DMS 273 treated with DMSO at 0.1 percent for 48 hours (cell line): Measurements from ENCODE around the gene NTNG2.

Experiments
- DNase-seq: peaks from one replicate; lab custom pipeline; 2025; lab: John Stamatoyannopoulos, UW

NTNG2 gene

GRCh38 chr9:132171702-132172101 lies 9.8 kb downstream of the NTNG2 start:
- DNase-seq: no peak

GRCh38 chr9:132172185-132172584 lies 10.3 kb downstream of the NTNG2 start:
- no peak for DNase-seq

- no peak for DNase-seq
Measured at GRCh38 chr9:132175431-132175830, 13.6 kb downstream of the NTNG2 start.

- DNase-seq: no peak
Measured at GRCh38 chr9:132176338-132176737, 14.5 kb downstream of the NTNG2 start.

DNA sequence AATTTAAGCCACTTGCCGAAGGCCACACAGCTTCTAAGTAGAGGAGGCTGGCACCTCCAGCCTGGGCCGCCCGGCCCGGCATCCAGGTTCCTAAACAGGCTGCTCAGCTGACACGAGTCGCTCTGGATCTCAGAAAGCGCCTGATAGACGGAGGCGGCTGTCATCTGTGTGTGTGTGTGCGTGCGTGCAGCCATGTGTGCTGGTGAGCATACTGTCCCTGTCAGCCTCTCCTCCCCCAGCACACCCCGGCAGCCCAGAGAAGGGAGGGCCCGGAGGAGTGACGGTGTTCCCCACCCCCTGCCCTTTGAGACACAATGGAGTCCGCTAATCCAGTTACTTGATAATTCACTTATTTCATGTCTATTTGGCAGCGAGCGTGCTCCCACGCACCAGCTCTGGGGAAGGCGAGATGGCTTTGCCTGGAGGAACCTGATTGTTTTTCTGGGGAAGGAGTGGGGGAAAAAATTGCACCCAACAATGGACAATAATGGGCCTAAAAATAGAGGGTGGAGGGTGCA lies 20.0 kb downstream of the NTNG2 start:
- DNase-seq: no peak

DNA sequence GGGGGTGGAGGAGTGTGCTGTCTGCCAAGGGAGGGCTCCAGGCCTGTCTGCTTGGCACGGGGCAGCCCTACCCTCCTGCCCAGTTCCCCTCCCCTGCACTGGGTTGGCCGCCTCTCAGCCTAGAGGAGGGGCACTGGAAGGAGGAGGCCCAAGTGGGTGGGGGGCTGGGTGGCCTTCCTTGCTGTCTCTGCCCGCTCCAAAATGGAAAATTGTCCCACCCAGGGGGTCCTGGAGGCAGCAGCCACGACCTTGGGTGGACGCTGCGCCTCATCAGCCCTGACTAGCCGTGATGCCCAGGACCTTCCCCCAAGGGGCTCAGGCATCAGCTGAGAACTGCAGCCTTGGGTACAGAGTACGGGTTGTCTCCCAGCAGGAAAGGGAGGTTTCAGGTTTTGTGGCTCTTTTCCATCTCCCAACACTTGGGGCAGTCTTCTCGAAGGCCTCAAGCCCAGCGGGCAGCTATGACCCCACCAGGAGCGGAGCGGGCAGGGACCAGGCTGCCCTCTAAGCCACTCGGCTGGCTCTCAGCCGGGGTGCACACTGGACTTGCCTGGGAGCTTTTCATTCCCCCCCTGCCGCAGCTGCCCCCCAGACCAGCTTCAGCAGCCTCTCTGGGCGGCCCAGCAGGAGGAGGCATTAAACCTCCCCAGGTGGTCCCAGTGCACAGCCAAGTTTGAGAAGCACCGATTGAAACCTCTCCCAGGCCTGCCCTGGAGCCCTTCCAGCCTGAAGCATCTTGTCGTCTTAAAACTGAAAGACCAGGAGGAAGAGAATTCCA lies 20.6 kb downstream of the NTNG2 start:
- DNase-seq: no peak

GRCh38 chr9:132183134-132183533 lies 21.3 kb downstream of the NTNG2 start:
- no peak for DNase-seq

DNA sequence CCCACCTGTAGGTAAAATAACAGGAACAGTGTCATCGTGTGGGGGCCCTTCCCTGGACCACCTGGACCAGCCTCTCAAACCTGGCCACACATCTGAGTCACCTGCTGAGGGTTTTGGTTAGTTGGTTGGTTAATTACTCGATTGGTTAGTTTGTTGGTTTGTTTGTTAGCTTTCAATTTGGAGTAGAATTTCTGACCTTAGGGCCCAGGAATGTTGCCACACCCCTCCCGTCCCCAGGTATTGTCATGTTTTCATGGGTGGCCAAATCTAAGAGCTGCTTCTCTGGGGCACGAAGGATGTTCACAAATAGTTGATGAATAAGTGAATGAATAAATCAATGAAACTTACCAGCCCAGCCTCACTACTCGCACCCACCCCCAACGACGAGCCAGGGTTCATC lies 21.9 kb downstream of the NTNG2 start:
- no peak for DNase-seq

GRCh38 chr9:132184124-132184523 lies 22.3 kb downstream of the NTNG2 start:
- DNase-seq: no peak

DNA sequence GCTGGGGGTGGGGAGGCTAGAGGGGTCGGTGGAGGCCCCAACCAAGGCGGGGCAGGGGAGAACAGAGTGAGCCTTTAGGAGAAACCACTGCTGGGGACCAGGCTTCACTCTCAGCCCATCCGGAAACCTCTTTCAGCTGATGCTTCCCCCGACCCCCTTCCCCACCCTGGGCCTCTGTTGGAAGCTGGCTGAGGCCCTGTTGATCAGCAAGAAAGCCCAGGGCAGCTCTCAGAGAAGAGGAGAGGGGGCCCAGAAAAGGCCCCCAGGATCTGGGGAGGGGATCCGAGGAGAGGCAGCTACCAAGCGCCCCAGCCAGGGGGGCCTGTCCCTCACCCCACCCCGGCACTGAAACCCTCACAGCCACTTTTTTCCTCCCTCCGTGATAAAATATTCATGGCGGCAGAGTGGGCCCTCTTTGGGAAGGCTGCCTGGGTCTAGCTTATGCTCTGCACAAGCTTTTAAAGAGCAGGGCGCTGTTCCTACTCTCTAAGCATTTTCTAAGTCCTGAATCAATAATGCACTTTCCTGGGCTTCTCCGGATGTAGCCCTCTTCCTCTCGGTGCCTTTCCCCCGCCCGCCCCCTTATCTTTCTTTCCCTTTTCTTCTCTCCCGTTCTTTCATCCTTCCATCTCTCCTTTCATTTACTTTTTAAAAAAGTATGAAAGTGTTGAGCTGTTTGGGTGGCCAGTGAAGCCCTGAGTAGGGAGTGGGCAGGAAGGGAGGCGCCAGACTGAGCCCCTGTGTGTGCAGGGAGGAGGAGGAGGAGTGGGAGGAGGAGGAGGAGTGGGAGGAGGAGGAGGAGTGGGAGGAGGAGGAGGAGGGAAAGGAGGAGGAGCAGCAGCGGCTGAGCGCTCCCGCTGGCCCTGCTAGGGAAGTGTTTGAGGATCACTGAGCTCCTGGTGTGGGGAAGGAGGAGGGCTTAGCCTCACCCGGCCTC lies 23.5 kb downstream of the NTNG2 start:
- DNase-seq: no peak

DNA sequence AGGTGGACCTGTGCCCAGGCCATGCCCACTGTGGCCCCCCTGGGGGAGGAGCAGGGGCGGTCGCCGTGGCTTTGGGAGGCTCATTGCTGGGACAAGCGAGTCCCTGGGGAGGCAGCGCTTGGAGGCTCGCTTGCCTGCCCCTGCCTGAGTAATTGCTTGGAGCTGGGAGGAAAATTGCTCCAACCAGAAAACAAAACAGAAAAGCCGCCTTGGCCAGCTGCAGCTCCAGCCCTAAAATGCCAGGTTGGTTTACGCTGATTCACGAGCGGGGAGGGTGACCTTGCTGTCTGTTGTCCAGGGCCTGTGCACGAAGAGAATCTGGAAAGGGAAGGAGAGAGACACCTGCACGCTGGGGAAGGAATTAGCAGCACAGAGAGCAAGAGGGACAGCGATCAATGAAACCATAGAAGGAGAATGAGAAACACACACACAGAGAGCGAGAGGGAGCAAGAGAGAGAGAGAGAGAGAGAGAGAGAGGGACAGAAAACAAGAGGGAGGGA lies 25.3 kb downstream of the NTNG2 start:
- no peak for DNase-seq

- no peak for DNase-seq
Measured at GRCh38 chr9:132190966-132191365, 29.1 kb downstream of the NTNG2 start.

- peak; percentile 36 for DNase-seq
Measured at GRCh38 chr9:132192728-132193127, 30.9 kb downstream of the NTNG2 start.

- no peak for DNase-seq
Measured at GRCh38 chr9:132193227-132194124, 31.6 kb downstream of the NTNG2 start.

DNA sequence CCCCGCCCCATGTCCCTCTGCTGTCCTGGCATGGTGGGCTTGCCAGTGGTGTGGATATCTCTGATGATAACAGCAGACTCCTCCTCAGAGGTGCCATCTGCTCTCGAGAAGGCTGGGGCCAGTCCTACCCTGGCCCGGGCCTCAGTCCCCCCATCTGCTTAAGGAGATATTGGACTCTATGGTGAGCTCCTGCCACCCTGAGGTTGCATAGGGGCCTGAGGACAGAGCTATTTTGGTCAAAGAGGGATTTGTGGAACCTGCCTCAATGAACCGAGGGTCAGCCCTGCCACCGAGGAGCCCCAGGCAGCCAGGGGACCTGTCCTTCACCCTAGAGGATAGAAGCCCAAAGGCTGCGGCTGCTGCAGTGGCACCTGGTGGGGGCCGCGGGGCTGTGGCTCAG lies 32.6 kb downstream of the NTNG2 start:
- DNase-seq: no peak

GRCh38 chr9:132197315-132197714 lies 35.5 kb downstream of the NTNG2 start:
- DNase-seq: no peak

DNA sequence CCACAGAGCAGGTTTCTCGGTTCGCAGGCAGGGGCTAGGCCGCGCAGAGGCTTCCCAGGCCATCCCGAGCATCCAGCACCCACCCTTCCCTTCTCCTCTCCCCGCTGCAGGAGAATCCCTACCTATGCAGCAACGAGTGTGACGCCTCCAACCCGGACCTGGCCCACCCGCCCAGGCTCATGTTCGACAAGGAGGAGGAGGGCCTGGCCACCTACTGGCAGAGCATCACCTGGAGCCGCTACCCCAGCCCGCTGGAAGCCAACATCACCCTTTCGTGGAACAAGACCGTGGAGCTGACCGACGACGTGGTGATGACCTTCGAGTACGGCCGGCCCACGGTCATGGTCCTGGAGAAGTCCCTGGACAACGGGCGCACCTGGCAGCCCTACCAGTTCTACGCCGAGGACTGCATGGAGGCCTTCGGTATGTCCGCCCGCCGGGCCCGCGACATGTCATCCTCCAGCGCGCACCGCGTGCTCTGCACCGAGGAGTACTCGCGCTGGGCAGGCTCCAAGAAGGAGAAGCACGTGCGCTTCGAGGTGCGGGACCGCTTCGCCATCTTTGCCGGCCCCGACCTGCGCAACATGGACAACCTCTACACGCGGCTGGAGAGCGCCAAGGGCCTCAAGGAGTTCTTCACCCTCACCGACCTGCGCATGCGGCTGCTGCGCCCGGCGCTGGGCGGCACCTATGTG lies 36.1 kb downstream of the NTNG2 start:
- DNase-seq: no peak

- no peak for DNase-seq
Measured at GRCh38 chr9:132199056-132199455, 37.2 kb downstream of the NTNG2 start.

DNA sequence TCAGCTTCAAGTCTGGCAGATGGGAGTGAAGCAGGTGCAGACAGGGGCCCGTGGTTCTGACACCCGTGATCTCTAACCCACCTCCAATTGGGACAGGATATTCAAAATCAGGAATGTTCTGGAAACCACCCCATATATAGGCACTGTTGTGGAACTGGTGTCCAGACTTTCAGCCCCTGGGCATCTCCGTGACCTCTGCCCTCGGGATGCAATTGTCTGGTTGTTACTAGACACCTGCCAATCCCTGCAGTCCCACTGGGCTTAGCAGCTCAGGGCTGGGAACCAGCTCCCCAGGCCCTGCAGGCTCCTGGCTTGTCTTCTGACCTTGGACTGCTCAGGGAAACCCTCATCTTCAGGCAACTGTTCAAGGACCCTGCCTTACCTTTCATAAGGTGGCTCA lies 38.8 kb downstream of the NTNG2 start:
- no peak for DNase-seq

GRCh38 chr9:132201139-132201538 lies 39.3 kb downstream of the NTNG2 start:
- no peak for DNase-seq
